GM23248 (cell line): ENCODE data around the gene RNF121.

Source experiments
- EZH2 ChIP-seq: fragments of 200-600 bp; sonication (generic); IDR thresholded peaks from 2 replicates; pipeline ENCODE4 v1.6.1; 2018; ENCODE audit warnings: antibody characterized with exemption, mild to moderate bottlenecking; ENCODE audit not compliant: insufficient read depth, poor library complexity, severe bottlenecking
- EZH2phosphoT487 ChIP-seq: fragments of 200-600 bp; sonication (generic); IDR thresholded peaks from 2 replicates; pipeline ENCODE4 v1.6.1; 2018; ENCODE audit warnings: antibody characterized with exemption, moderate library complexity, mild to moderate bottlenecking, low read depth; ENCODE audit not compliant: insufficient read depth

GRCh38 chr11:72006309-72007088 lies 77.7 kb downstream of the RNF121 start:
- TF ChIP-seq EZH2phosphoT487 = no peak
- no peak for TF ChIP-seq EZH2
